MV-4-11 (cell line): Measurements from ENCODE around the gene CDC42BPB.
A peak's percentile ranks its signal among the peaks of the same experiment; 100 is the strongest.

Source experiments
- DNase-seq: peaks from one replicate; lab custom pipeline; 2025; lab: John Stamatoyannopoulos, UW

CDC42BPB gene

GRCh38 chr14:103016594-103016993, 40.8 kb downstream of the CDC42BPB start:
- DNase-seq, result no peak

GRCh38 chr14:103016071-103016470, 41.3 kb downstream of the CDC42BPB start:
- DNase-seq, result no peak

GRCh38 chr14:103015426-103015825, 41.9 kb downstream of the CDC42BPB start:
- no peak for DNase-seq

- DNase-seq, result peak; percentile 63
Observed at GRCh38 chr14:103014466-103015228, 42.7 kb downstream of the CDC42BPB start.

GRCh38 chr14:103013028-103013427, 44.3 kb downstream of the CDC42BPB start:
- DNase-seq, result no peak

GRCh38 chr14:103009559-103009958, 47.8 kb downstream of the CDC42BPB start:
- DNase-seq, result no peak

- DNase-seq, result no peak
Observed at GRCh38 chr14:103008768-103009357, 48.5 kb downstream of the CDC42BPB start.

GRCh38 chr14:103008126-103008525, 49.2 kb downstream of the CDC42BPB start:
- DNase-seq, result no peak

GRCh38 chr14:103007555-103007954, 49.8 kb downstream of the CDC42BPB start:
- no peak for DNase-seq

GRCh38 chr14:103006991-103007520, 50.3 kb downstream of the CDC42BPB start:
- no peak for DNase-seq

GRCh38 chr14:103006106-103006505, 51.2 kb downstream of the CDC42BPB start:
- no peak for DNase-seq

GRCh38 chr14:103003850-103004249, 53.5 kb downstream of the CDC42BPB start:
- no peak for DNase-seq

- no peak for DNase-seq
Observed at GRCh38 chr14:103003351-103003615, 54.1 kb downstream of the CDC42BPB start.

- no peak for DNase-seq
Observed at GRCh38 chr14:103002578-103003350, 54.6 kb downstream of the CDC42BPB start.

GRCh38 chr14:103001651-103002396, 55.5 kb downstream of the CDC42BPB start:
- DNase-seq, result no peak

- DNase-seq, result no peak
Observed at GRCh38 chr14:103001226-103001625, 56.1 kb downstream of the CDC42BPB start.

- DNase-seq, result peak; percentile 12
Observed at GRCh38 chr14:103000291-103000921, 56.9 kb downstream of the CDC42BPB start.

- no peak for DNase-seq
Observed at GRCh38 chr14:102999227-102999895, 58.0 kb downstream of the CDC42BPB start.

- DNase-seq, result peak; percentile 23
Observed at GRCh38 chr14:102998393-102998792, 59.0 kb downstream of the CDC42BPB start.

- no peak for DNase-seq
Observed at GRCh38 chr14:102996941-102997340, 60.4 kb downstream of the CDC42BPB start.

- DNase-seq, result no peak
Observed at GRCh38 chr14:102994689-102995088, 62.7 kb downstream of the CDC42BPB start.
